Medulla oblongata (tissue), 1 donor: ENCODE measurements around the gene SULT1A2.
"Not testable (repeated sequence)": the region's sequence is repeated elsewhere in the genome, so short reads cannot be mapped to it uniquely, and the experiment has no call there.

Source experiments
- DNase-seq: peaks from one replicate; pipeline ENCODE4 v3.0.0-alpha.2; 2015; ENCODE audit errors: extremely low spot score

The SULT1A2 gene

GRCh38 chr16:28591355-28591754 lies 5.5 kb downstream of the SULT1A2 start:
- DNase-seq, result no peak

- no peak for DNase-seq
These were observed 6.2 kb downstream of the SULT1A2 start for GRCh38 chr16:28590384-28591340.

GRCh38 chr16:28589930-28590329 lies 6.9 kb downstream of the SULT1A2 start:
- no peak for DNase-seq

- DNase-seq, result no peak
These were observed 7.8 kb downstream of the SULT1A2 start for GRCh38 chr16:28589069-28589468.

- DNase-seq, result no peak
These were observed 9.5 kb downstream of the SULT1A2 start for GRCh38 chr16:28587386-28587785.

GRCh38 chr16:28586466-28586865 lies 10.4 kb downstream of the SULT1A2 start:
- no peak for DNase-seq

GRCh38 chr16:28585674-28586073 lies 11.2 kb downstream of the SULT1A2 start:
- no peak for DNase-seq

GRCh38 chr16:28580726-28581315 lies 16.0 kb downstream of the SULT1A2 start:
- no peak for DNase-seq

GRCh38 chr16:28575446-28576109 lies 21.3 kb downstream of the SULT1A2 start:
- DNase-seq, result no peak

- no peak for DNase-seq
These were observed 21.9 kb downstream of the SULT1A2 start for GRCh38 chr16:28574925-28575324.

- DNase-seq, result no peak
These were observed 22.8 kb downstream of the SULT1A2 start for GRCh38 chr16:28573738-28574718.

- DNase-seq, result no peak
These were observed 23.9 kb downstream of the SULT1A2 start for GRCh38 chr16:28572696-28573510.

- DNase-seq, result no peak
These were observed 26.7 kb downstream of the SULT1A2 start for GRCh38 chr16:28569968-28570752.

- DNase-seq, result no peak
These were observed 27.8 kb downstream of the SULT1A2 start for GRCh38 chr16:28569021-28569420.

GRCh38 chr16:28567292-28567691 lies 29.6 kb downstream of the SULT1A2 start:
- DNase-seq, result no peak

- DNase-seq, result not testable (repeated sequence)
These were observed 30.5 kb downstream of the SULT1A2 start for GRCh38 chr16:28566233-28566925.

- DNase-seq, result no peak
These were observed 33.6 kb downstream of the SULT1A2 start for GRCh38 chr16:28563218-28563617.

GRCh38 chr16:28562199-28562598 lies 34.7 kb downstream of the SULT1A2 start:
- DNase-seq, result no peak

- no peak for DNase-seq
These were observed 35.2 kb downstream of the SULT1A2 start for GRCh38 chr16:28561557-28562187.
